DOHH2 (cell line): ENCODE results near the gene FMO1.

Experiments used
- H3F3A ChIP-seq: fragments of 200-600 bp; sonication (generic), shearing (Covaris generic); 2 replicates; pipeline ENCODE4 v1.6.0; 2016; ENCODE audit warnings: antibody characterized with exemption, mild to moderate bottlenecking; ENCODE audit not compliant: control insufficient read depth, insufficient read depth
- H3K27ac ChIP-seq: fragments of 200-600 bp; sonication (generic); 2 replicates; pipeline ENCODE4 v1.5.1; 2014; ENCODE audit warnings: low read depth, mild to moderate bottlenecking, low read length, moderate library complexity
- H3K27me3 ChIP-seq: fragments of 200-600 bp; sonication (generic); 2 replicates; pipeline ENCODE4 v1.6.1; 2014; ENCODE audit warnings: mild to moderate bottlenecking, low read length, mixed read lengths; ENCODE audit not compliant: control insufficient read depth
- H3K36me3 ChIP-seq: fragments of 200-600 bp; sonication (generic); 2 replicates; pipeline ENCODE4 v1.6.1; 2014; ENCODE audit warnings: mild to moderate bottlenecking, low read length, moderate library complexity, mixed read lengths; ENCODE audit not compliant: control insufficient read depth
- H3K4me1 ChIP-seq: fragments of 200-600 bp; sonication (generic); 2 replicates; pipeline ENCODE4 v1.6.1; 2014; ENCODE audit warnings: mild to moderate bottlenecking, low read length, mixed read lengths; ENCODE audit not compliant: control insufficient read depth
- H3K4me2 ChIP-seq: fragments of 200-600 bp; sonication (generic); 2 replicates; pipeline ENCODE4 v1.6.0; 2014; ENCODE audit warnings: mild to moderate bottlenecking, low read length, moderate library complexity
- H3K4me3 ChIP-seq: fragments of 200-600 bp; sonication (generic); 2 replicates; pipeline ENCODE4 v1.5.1; 2014; ENCODE audit warnings: mild to moderate bottlenecking, low read length, mixed read lengths
- H3K79me2 ChIP-seq: fragments of 200-600 bp; sonication (generic); 2 replicates; pipeline ENCODE4 v1.6.1; 2014; ENCODE audit warnings: mild to moderate bottlenecking, low read length, mixed read lengths; ENCODE audit not compliant: control insufficient read depth
- H3K9me2 ChIP-seq: fragments of 200-600 bp; sonication (generic); replicated peaks from 2 replicates; pipeline ENCODE4 v1.6.1; 2014; ENCODE audit warnings: mild to moderate bottlenecking, low read length, mixed read lengths; ENCODE audit not compliant: control insufficient read depth
- H3K9me3 ChIP-seq: fragments of 200-600 bp; sonication (generic); 2 replicates; pipeline ENCODE4 v1.6.1; 2014; ENCODE audit warnings: antibody characterized with exemption, low read length, mixed read lengths; ENCODE audit not compliant: control insufficient read depth, insufficient read depth
- H4K20me1 ChIP-seq: fragments of 200-600 bp; sonication (generic); 2 replicates; pipeline ENCODE4 v1.6.0; 2014; ENCODE audit warnings: low read depth, mild to moderate bottlenecking, antibody characterized with exemption, low read length, moderate library complexity; ENCODE audit not compliant: control insufficient read depth, insufficient read depth
- EZH2phosphoT487 ChIP-seq: fragments of 200-600 bp; sonication (generic); IDR thresholded peaks from 2 replicates; pipeline ENCODE4 v1.6.1; 2017; ENCODE audit warnings: borderline replicate concordance, mild to moderate bottlenecking, antibody characterized with exemption, low read length, moderate library complexity, mixed read lengths
- TF ChIP-seq, protein P1 (sequence below): fragments of 200-600 bp; sonication (generic); IDR thresholded peaks from one replicate; pipeline ENCODE4 v1.5.1; 2014; ENCODE audit warnings: antibody characterized with exemption, mild to moderate bottlenecking, low read depth, low read length; ENCODE audit not compliant: poor library complexity, severe bottlenecking

Gene FMO1

DNA sequence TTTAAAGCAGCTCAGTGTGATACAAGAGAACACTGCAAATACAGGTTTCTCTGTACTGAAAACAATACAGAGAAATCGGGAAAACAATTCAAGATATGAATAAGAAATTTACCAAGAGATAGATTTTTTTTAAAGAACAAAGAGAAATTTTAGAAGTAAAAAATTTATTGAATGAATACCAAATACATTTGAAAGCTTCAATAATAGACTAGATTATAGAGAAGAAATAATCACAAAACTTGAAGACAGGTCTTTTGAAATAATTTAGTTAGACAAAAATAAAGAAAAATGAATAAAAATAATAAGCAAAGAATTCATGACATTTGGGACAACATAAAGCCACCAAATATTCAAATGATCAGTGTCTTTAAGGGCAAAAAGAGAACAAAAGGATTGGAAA is 52.1 kb downstream of the FMO1 start:
- H3K4me3 ChIP-seq, result no peak overlapping the region
- no peak overlapping the region for H3K4me2 ChIP-seq
- no peaks in the 10 kb centered on the region for H3K36me3 ChIP-seq
- H3K27ac ChIP-seq, result no peak overlapping the region
- H4K20me1 ChIP-seq, result no peaks in the 10 kb centered on the region
- H3K79me2 ChIP-seq, result no peaks in the 10 kb centered on the region
- H3K9me2 ChIP-seq, result no peaks in the 10 kb centered on the region
- peaks cover 12% of the 10 kb centered on the region; the same call in 1 of the 2 replicates for H3K9me3 ChIP-seq
- H3F3A ChIP-seq, result no peaks in the 10 kb centered on the region
- H3K4me1 ChIP-seq, result no peaks in the 10 kb centered on the region
- H3K27me3 ChIP-seq, result no peaks in the 10 kb centered on the region
- no peak for TF ChIP-seq EZH2phosphoT487

DNA sequence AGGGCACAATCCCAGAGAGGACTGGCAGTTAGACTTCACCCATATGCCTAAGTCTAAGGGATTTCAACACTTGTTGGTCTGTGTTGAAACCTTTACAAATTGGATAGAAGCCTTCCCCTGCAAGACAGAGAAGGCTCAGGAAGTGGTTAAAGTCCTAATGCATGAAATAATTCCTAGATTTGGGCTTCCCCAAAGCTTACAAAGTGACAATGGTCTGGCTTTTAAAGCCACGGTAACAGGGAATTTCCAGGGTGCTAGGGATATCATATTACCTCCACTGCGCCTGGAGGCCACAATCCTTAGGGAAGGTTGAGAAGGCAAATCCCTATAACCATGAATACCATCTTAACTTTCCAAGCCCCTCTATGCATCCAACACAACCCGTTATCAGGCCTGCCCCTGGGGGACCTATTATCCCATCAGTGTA is 62.4 kb downstream of the FMO1 start:
- no peaks in the 10 kb centered on the region for H3K36me3 ChIP-seq
- no peaks in the 10 kb centered on the region for H4K20me1 ChIP-seq
- TF ChIP-seq EZH2phosphoT487, result no peak
- TF ChIP-seq, protein P1, sequence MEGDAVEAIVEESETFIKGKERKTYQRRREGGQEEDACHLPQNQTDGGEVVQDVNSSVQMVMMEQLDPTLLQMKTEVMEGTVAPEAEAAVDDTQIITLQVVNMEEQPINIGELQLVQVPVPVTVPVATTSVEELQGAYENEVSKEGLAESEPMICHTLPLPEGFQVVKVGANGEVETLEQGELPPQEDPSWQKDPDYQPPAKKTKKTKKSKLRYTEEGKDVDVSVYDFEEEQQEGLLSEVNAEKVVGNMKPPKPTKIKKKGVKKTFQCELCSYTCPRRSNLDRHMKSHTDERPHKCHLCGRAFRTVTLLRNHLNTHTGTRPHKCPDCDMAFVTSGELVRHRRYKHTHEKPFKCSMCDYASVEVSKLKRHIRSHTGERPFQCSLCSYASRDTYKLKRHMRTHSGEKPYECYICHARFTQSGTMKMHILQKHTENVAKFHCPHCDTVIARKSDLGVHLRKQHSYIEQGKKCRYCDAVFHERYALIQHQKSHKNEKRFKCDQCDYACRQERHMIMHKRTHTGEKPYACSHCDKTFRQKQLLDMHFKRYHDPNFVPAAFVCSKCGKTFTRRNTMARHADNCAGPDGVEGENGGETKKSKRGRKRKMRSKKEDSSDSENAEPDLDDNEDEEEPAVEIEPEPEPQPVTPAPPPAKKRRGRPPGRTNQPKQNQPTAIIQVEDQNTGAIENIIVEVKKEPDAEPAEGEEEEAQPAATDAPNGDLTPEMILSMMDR, result no peak
- no peaks in the 10 kb centered on the region for H3K9me3 ChIP-seq
- no peaks in the 10 kb centered on the region for H3K27me3 ChIP-seq
- no peaks in the 10 kb centered on the region for H3K9me2 ChIP-seq
- no peaks in the 10 kb centered on the region for H3K79me2 ChIP-seq
- H3K4me1 ChIP-seq, result peaks cover 16% of the 10 kb centered on the region
- H3K27ac ChIP-seq, result no peak overlapping the region
- no peaks in the 10 kb centered on the region for H3F3A ChIP-seq
- H3K4me2 ChIP-seq, result no peak overlapping the region
- H3K4me3 ChIP-seq, result no peak overlapping the region

DNA sequence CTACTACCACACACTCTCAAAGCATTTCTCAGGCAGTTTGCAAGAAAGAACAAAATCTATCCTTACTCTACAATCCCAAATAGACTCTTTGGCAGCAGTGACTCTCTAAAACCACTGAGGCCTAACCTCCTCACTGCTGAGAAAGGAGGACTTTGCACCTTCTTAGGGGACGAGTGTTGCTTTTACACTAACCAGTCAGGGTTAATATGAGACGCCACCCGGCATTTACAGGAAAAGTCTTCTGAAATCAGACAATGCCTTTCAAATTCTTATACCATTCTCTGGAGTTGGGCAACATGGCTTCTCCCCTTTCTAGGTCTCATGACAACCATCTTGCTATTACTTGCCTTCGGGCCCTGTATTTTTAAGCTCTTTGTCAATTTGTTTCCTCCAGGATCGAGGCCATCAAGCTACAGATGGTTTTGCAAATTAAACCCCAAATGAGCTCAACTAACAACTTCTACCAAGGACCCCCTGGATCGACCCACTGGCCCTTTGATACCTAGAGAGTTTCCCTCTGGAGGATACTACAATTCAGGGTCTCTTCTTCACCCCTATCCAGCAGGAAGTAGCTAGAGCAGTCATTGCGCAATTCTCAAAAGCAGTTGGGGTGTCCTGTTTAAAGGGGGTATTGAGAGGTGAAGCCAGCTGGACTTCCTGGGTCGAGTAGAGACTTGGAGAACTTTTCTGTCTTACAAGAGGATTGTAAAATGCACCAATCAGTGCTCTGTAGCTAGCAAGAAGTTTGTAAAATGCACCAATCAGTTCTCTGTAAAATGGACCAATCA is 63.7 kb downstream of the FMO1 start:
- Histone ChIP-seq H3K27ac (no peak overlapping the region), H3K9me3 (no peaks in the 10 kb centered on the region), H3K4me3 (no peak overlapping the region), H3K9me2 (no peaks in the 10 kb centered on the region), H4K20me1 (no peaks in the 10 kb centered on the region), H3F3A (no peaks in the 10 kb centered on the region), H3K36me3 (no peaks in the 10 kb centered on the region), H3K79me2 (no peaks in the 10 kb centered on the region), H3K4me1 (peaks cover 16% of the 10 kb centered on the region), H3K4me2 (no peak overlapping the region), H3K27me3 (no peaks in the 10 kb centered on the region)
- TF ChIP-seq, protein P1, result no peak
- no peak for TF ChIP-seq EZH2phosphoT487

DNA sequence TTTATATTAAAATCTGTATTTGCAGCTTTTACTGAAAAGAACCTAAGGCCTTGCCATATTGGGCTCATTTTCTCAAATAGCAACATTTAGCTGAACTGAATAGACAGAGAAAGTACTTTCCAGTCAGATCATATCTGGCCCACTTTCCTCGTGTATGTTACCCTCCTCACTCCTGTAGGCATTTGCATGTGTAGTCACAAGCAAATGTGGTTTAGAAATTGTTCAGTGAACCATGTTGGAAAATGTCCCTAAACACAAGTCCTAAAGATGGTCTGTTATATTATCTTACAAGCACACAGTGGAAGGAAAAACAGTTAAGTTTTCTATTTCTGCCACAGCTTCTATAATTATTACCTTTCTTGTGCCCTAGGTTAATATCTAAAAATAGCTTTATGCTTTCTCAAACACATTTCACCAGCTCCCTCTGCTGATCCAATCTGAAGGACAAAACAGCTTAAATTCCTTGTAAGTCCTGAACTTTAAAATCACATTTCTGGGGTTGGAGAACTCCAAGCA is 65.1 kb downstream of the FMO1 start:
- Histone ChIP-seq H3F3A (no peaks in the 10 kb centered on the region), H3K27me3 (no peaks in the 10 kb centered on the region), H3K9me2 (no peaks in the 10 kb centered on the region), H3K36me3 (no peaks in the 10 kb centered on the region), H3K4me3 (peak overlapping the region; percentile 40), H3K27ac (no peak overlapping the region), H4K20me1 (no peaks in the 10 kb centered on the region), H3K4me2 (peak overlapping the region; percentile 51), H3K79me2 (no peaks in the 10 kb centered on the region), H3K4me1 (peaks cover 16% of the 10 kb centered on the region), H3K9me3 (no peaks in the 10 kb centered on the region)
- TF ChIP-seq EZH2phosphoT487, result no peak
- TF ChIP-seq, protein P1, result no peak
